ENCODE data around the gene MRM2.
A peak's percentile ranks its signal among the peaks of the same experiment; 100 is the strongest.

MRM2 gene

GRCh38 chr7:2264158-2264557 lies 22.2 kb upstream of the MRM2 start:
- no peak for DNase-seq

- no peak for DNase-seq
Measured at GRCh38 chr7:2263176-2263575, 21.2 kb upstream of the MRM2 start.

- DNase-seq = no peak
Measured at GRCh38 chr7:2261611-2262010, 19.6 kb upstream of the MRM2 start.

GRCh38 chr7:2260820-2261219 lies 18.8 kb upstream of the MRM2 start:
- DNase-seq = no peak

- DNase-seq = no peak
Measured at GRCh38 chr7:2259480-2259879, 17.5 kb upstream of the MRM2 start.

GRCh38 chr7:2258661-2259365 lies 16.8 kb upstream of the MRM2 start:
- DNase-seq = no peak

GRCh38 chr7:2257651-2258050 lies 15.6 kb upstream of the MRM2 start:
- DNase-seq = no peak

GRCh38 chr7:2257046-2257551 lies 15.1 kb upstream of the MRM2 start:
- no peak for DNase-seq

- no peak for DNase-seq
Measured at GRCh38 chr7:2256306-2257045, 14.5 kb upstream of the MRM2 start.

GRCh38 chr7:2255145-2256139 lies 13.4 kb upstream of the MRM2 start:
- DNase-seq = no peak

- no peak for DNase-seq
Measured at GRCh38 chr7:2254429-2255144, 12.6 kb upstream of the MRM2 start.

- DNase-seq = no peak
Measured at GRCh38 chr7:2253525-2254244, 11.7 kb upstream of the MRM2 start.

GRCh38 chr7:2253021-2253420 lies 11.0 kb upstream of the MRM2 start:
- DNase-seq = no peak

- no peak for DNase-seq
Measured at GRCh38 chr7:2251841-2252771, 10.1 kb upstream of the MRM2 start.

GRCh38 chr7:2251381-2251780 lies 9.4 kb upstream of the MRM2 start:
- DNase-seq = no peak

GRCh38 chr7:2249744-2250323 lies 7.8 kb upstream of the MRM2 start:
- DNase-seq = no peak

GRCh38 chr7:2248984-2249694 lies 7.1 kb upstream of the MRM2 start:
- DNase-seq = peak in 1 of 2 donors; percentile 23

- DNase-seq = peak; percentile 41 to 42
Measured at GRCh38 chr7:2247141-2247995, 5.4 kb upstream of the MRM2 start.
